ENCODE results near the gene PSMG4.
"Not testable (repeated sequence)": the region's sequence is repeated elsewhere in the genome, so short reads cannot be mapped to it uniquely, and the experiment has no call there.

PSMG4 gene

DNA sequence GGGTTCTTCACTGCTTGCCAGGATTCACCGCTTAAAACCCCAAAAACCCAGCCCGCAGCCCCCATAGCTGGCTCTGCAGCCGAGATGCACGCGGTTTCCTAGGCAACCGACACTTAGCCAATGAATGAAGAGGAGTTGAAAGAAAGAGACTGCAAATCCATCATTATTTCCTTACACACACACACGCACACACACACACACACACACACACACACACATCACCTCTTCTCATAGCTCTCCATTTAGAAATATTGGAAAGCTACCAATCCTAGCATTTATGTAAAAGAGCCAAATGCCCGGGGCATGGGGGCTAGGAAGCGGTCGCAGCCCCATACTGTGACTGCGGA lies 27.9 kb upstream of the PSMG4 start:
- DNase-seq: no peak

GRCh38 chr6:3231247-3232016 lies 27.3 kb upstream of the PSMG4 start:
- no peak for DNase-seq

DNA sequence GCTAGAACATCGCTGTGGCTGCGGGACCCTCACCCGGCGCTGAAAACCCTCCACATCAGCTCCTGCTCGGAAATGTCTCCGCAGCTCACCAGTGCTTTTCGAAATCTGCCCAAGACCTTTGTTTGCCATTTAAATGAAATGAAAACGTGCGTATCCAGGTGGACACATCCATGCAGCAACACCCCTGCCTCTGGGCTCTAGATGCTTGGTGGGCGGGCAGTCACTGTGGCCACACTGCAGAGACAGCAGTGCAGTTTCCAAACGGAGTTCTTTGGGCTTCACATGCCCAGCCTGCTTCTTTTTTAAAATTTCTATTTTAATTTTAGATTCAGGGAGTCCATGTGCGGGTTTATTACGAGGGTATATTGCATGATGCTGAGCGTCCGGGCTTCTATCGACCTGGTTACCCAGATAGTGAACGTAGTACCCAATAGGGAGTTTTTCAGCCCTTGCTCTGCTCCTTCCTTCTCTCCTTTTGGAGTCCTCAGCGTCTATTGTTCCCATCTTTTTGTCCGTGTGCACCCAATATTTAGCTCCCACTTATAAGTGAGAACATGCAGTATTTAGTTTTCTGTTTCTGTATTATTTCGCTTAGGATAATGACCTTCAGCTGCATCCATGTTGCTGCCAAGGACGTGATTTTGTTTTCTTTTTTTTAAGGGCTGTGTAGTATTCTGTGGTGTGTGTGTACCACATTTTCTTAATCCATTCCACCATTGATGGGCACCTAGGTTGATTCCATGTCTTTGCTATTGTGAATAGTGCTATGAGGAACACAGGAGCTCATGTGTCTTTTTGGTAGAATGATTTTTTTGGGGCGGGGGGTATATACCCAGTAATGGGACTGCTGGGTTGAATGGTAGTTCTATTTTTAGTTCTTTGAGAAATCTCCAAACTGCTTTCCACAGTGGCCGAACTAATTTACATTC lies 26.5 kb upstream of the PSMG4 start:
- DNase-seq: no peak

DNA sequence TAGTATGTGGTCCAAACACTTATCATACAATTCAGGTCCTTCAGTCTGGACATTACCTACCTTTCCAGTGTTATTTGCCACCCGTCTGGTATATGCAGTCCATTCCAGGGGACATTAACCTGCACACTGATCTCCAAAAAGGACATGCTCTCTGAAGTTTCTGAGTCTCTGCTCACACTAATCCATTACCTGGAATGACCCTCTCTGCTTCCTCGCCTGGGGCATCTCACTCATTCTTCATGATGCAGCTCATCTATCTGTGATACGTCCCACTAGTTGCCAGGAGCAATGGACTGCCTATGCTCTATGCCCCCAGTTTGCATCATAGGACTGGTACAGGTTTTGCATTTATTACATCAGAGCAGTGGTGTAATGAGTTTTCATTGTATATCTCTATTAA lies 25.4 kb upstream of the PSMG4 start:
- no peak for DNase-seq

GRCh38 chr6:3233904-3234303 lies 24.8 kb upstream of the PSMG4 start:
- no peak for DNase-seq

DNA sequence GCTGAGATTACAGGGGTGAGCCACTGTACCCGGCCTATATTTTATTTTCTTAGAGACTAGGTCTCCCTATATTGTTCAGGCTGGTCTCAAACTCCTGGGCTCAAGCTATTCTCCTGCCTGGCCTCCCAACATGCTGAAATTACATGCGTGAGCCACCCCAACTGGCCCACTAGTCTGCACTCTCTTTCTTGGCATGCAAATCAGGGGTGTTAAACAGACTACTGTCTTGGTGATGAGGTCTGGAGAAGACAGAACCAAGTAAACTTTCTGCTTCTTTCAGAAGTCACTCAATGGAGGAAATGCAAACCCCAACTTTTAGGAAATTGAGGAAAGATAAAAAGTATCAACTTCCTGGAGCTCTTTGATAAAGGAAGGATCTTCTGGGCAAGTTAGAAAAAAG lies 23.3 kb upstream of the PSMG4 start:
- no peak for DNase-seq

DNA sequence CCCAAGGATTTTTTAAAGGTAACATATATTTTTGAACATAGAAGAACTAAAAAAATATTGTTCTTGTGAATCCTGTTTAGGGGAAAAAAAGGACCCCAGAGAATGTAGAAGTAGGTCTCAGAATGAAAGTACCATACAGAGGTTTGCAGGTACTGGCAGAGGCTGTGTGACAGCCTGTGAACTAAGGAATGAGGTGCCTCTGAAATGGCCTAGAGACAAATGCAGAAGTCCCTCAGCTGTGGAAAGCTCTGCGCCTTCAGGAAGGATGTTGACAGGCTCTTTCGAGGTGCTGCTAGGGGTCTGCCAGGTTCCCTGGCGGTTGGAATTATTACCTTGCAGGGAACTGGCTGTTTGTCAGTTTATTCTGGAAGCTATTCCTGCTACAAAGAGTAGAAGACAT lies 22.7 kb upstream of the PSMG4 start:
- no peak for DNase-seq

DNA sequence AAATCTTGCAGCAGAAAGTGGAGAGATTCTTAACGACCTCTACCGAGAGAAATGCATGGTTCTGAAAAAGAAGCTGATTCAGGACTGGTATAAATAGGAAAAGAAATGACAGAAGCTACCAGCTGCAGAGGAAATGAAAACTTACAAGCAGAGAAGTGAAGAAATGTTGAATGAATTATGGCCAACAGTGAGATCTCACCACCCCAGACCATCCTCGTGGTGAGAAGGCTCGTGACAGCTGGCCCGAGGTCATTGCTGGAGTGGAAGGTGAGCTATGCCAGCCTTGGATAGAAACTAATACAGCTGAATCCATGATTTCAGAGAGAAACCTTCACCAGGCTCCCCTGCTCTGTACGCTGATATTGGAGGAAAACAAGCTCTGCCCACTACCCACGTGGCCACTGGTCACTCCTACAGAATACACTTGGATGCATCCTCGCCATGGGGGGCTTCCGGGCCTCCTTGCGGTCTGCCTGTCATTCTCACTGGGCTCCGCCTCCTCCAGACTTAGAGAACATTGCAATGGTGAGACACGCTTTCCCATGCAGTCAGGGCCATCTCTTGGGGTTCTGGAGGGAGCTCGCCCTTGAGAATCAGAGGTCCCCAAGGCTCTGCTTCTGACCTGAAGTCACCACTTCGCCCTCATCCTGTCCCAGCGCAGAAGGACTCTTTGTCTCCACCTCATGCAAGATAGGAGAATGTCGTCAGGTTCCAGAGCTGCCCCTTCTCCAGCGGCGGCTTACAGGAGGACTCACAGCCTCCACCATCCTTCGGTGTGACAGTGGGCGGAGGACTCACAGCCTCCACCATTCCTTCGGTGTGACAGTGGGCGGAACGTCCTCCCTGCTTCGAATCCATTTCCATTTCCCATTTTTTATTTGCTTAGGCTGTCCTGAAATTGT lies 20.7 kb upstream of the PSMG4 start:
- no peak for DNase-seq

DNA sequence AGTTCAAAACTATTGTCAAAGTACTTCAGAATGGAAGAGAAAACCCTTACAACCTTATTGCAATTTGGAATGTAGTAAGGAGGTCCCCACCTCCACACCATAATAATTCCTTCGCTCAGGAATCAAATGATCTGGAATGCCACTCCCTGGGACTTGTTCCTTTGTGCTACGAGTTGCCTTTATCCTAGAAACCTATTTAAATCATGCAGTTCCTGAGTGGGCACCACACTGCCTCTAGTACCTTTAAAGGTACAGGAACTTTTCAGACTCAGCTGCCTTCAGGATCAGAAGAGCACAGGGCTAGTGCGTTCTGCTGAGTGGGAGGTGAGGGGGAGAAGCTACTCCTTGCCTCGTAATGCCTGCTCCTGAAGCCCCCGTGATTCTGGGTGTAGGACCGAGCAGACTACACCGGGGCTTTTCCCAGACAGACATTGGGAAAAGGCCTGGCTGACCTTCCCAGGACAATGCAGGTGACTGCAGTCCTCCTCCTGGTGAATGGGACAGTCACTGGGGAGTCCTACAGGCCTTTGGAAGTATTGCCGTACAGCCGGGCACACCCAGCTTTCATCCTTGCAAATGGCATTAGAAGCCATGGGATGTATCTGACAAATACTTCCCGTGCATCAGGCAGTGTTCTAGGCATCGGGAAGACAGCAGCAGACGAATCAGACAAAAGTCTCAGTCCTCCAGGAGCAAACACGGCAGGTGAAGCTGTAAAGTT lies 19.5 kb upstream of the PSMG4 start:
- DNase-seq: no peak

DNA sequence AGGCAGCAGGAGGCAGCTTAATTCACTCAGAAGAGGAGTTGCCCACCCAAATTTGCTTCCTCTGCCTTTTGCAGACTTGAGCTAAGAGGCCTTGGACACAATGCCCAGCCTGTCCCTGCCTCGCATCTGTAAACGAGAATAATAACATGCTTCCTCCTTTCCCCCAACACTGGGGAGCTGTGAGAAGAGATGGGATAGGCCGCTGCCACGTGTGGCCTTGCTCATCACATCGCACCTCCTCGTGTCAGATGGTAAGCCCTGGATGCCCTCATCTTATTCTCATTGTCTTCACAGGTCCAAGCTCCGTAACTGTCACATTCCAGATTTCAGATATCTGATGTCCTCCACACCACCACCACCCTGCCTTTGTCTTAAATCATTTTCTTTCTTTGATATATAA lies 18.2 kb upstream of the PSMG4 start:
- DNase-seq: no peak

DNA sequence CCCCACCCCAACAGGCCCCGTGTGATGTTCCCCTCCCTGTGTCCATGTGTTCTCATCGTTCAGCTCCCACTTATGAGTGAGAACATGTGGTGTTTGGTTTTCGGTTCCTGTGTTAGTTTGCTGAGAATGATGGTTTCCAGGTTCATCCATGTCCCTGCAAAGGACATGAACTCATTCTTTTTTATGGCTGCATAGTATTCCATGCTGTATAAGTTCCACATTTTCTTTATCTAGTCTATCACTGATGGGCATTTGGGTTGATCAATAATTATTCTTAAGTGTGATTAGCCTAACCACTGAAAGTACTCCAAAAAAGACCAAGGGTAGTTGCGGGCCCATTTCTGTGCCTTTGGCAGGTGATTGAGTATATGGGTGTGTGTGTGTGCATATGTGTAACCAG lies 17.0 kb upstream of the PSMG4 start:
- not testable (repeated sequence) for DNase-seq

- no peak for DNase-seq
Observed at GRCh38 chr6:3242768-3243167, 16.0 kb upstream of the PSMG4 start.

- DNase-seq: no peak
Observed at GRCh38 chr6:3244003-3244831, 14.5 kb upstream of the PSMG4 start.

GRCh38 chr6:3244832-3245161 lies 13.9 kb upstream of the PSMG4 start:
- not testable (repeated sequence) for DNase-seq

DNA sequence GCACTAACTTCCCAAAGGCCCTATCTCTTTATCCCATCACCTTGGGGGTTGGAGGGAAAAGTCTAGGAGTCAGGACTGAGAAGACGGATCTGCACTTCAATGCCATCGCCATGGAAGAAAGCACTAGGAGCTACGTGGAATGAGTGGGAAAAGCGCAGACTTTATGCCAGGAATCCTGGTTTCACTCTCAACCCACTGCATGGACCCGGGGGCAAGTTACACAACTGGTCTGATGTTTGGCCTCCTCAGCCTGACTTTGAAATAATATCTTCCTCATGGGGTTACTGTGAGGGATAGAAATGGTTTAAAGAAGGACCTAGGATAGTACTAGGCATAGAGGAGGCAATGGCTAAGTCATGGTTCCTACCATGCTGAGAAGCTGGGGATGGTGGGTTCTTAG lies 13.5 kb upstream of the PSMG4 start:
- no peak for DNase-seq

DNA sequence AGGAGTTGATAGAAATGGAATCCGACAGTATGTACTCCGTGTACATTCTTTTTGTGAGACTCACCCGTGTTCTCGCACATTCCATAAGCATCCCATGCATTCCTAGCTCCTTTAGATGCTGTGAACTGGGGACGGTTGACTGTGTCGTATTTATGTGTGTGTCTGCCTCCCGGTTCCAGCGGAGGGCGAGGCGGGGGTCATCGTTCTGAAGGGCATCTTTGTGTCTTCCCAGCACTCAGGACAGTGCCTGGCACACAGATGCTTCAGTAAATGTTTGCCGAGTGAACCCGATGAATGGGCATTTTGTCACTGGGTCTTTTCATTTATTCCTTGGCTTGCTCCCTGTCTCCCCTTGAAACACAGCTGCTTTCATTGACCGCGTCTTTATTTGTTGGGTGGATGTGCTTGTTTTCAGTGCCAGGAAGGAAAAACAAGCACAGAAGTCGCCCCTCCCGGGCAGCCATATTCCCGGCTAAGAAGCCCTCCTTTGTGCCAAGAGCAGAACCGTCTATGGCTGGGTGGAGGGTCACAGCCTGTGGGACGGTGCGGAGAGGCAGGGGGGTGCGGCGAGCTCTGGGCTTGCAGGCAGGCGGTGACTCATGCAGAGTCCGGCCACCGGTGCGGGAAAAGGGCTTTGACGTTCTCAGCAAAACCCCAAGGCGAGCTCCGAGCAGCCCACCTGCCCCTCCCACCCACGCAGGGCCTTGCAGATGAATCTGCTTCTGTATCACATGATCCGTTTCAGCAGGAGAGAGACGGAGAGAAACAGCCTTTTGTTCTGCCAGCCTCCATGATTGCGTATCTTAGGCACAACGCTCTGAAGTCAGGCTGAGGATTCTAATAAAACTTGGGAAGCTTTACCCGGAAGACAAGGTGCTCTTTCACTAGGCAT lies 11.2 kb upstream of the PSMG4 start:
- no peak for DNase-seq

DNA sequence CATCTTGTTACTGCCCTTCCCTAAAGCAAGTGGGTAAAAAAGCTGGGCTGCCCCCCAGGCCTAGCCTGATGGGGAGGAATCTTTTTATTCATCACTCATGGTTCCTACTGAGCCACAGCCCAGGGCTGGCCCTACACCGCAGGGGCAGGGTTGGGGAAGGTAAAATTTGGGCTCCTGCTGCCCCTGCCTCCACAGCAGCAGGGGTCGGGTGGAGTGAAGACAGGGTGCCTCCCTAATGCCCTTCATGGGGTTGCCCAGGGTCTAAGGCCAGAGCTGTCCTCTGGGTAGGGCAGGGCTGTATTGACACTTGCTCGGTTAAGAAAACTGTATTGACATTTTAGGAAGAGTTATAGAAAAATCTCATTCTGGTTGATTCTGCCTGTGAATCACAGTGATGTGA lies 8.9 kb upstream of the PSMG4 start:
- no peak for DNase-seq

DNA sequence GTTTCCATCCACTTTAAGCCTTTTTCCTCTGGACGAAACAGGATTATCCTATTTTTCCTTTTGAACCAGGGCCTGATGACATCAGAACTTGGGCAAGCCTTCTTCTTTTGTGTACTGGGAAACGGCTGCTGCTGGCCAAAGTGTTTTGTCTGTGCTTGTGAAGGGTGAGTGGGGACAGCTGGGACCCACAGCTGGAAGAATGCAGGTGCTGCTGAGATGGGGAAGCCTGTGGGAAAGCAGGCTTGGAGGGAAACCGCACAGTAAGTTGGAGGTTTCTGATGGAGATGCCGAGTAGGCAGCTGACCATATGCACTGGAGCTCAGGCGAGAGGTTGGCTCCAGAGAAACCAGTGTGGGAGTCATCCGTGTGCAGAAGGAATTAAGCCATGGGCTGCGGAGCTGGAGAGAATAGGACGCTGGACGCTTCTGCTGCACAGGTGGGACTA lies 8.5 kb upstream of the PSMG4 start:
- no peak for DNase-seq

- peak; percentile 79 for DNase-seq
Observed at GRCh38 chr6:3251462-3252314, 7.1 kb upstream of the PSMG4 start.

DNA sequence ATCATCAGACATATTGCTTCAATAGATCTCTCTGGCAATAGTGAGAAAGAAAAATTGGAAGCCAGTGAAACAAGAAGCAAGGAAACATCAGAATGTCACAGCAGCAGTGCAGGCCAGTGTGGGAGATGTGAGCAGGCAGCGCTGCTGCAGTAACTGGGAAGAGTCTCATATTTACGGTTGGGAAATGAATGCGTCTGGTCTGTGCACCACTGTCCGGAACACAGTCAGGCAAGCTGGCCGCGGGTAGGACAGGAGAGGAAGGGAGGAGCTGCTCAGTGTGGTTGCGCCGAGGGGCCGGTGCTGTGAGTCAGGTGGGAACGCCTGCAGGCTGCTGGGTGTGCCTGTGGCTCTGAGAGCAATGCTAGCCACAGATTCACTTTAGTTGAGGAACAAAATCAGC lies 6.4 kb upstream of the PSMG4 start:
- DNase-seq: no peak
